Activated CD4-positive, alpha-beta T cell treated with anti-CD3 and anti-CD28 coated beads for 36 hours (primary cell): ENCODE data around the gene ACOXL. TPM values are rescaled to one million over a fixed set of nuclear protein-coding genes. Genes with fewer than 3 reads are reported as not detected.

Source experiments
- ATAC-seq: fragments of 200-7000 bp; cut with Tn5 transposase; one replicate; pipeline ENCODE4 v1.10.0; 2021; ENCODE audit warnings: mild to moderate bottlenecking, moderate library complexity
- CTCF ChIA-PET: fragments of 350-600 bp; sonication (Branson Sonifier 250); formaldehyde crosslinking; loops from one replicate; lab custom pipeline; 2021; ENCODE audit warnings: antibody characterized with exemption; lab: Charles Lee
- POLR2A ChIA-PET: fragments of 350-600 bp; sonication (Branson Sonifier 250); formaldehyde crosslinking; loops from one replicate; lab custom pipeline; 2021; ENCODE audit warnings: antibody characterized with exemption, inconsistent platforms; lab: Charles Lee
- DNase-seq: peaks from one replicate; pipeline ENCODE4 v3.0.0-alpha.2; 2020
- H3K27ac Mint-ChIP-seq: one replicate; pipeline ENCODE4 v1.8.0; 2021; ENCODE audit warnings: mixed read lengths
- H3K27me3 Mint-ChIP-seq: one replicate; pipeline ENCODE4 v1.8.0; 2021; ENCODE audit warnings: mixed read lengths
- H3K36me3 Mint-ChIP-seq: one replicate; pipeline ENCODE4 v1.8.0; 2021; ENCODE audit warnings: low read depth, mixed read lengths
- H3K4me1 Mint-ChIP-seq: one replicate; pipeline ENCODE4 v1.8.0; 2021; ENCODE audit warnings: mixed read lengths
- H3K4me3 Mint-ChIP-seq: one replicate; pipeline ENCODE4 v1.8.0; 2021; ENCODE audit warnings: mild to moderate bottlenecking, moderate library complexity, mixed read lengths
- H3K9me3 Mint-ChIP-seq: one replicate; pipeline ENCODE4 v1.8.0; 2021; ENCODE audit warnings: low read depth, mixed read lengths
- intact Hi-C, 2 experiments: fragments of 100-400 bp; cut with DNase I in 1 of 2; cut with micrococcal nuclease in 1 of 2; formaldehyde crosslinking; loops; one replicate each; pipeline versions ENCODE4 v1.14.2 to v1.15.1; 2022 to 2024; cut with DNase I, micrococcal nuclease
- total RNA-seq, 2 experiments: library from RNA; stranded (reverse); gene quantifications; one replicate each; pipeline ENCODE4 v1.2.3, GENCODE V29; 2021

The ACOXL gene
- total RNA-seq, 2 experiments from 2014 or later: 0.23 TPM; not detected in 1

GRCh38 chr2:111045771-111046444, 313.5 kb downstream of the ACOXL start:
- H3K4me1 Mint-ChIP-seq: peaks cover 44% of the 10 kb centered on the region
- H3K9me3 Mint-ChIP-seq: peaks cover 4% of the 10 kb centered on the region
- POLR2A ChIA-PET: no interaction called here
- no peaks in the 10 kb centered on the region for H3K36me3 Mint-ChIP-seq
- DNase-seq: no peak
- intact Hi-C loops: no loop called here
- no peak overlapping the region for H3K4me3 Mint-ChIP-seq
- ATAC-seq: no peak
- peaks cover 50% of the 10 kb centered on the region for H3K27me3 Mint-ChIP-seq
- CTCF ChIA-PET: interaction anchor here (0.6 kb wide), 1 partner anchor 139 kb away, joined by 4 read pairs; no protein-coding TSS in a partner anchor
- no peak overlapping the region for H3K27ac Mint-ChIP-seq

- CTCF ChIA-PET: interaction anchor here (0.6 kb wide), 1 partner anchor 139 kb away, joined by 4 read pairs; no protein-coding TSS in a partner anchor
Observed at GRCh38 chr2:111046670-111047069, 314.3 kb downstream of the ACOXL start.

DNA sequence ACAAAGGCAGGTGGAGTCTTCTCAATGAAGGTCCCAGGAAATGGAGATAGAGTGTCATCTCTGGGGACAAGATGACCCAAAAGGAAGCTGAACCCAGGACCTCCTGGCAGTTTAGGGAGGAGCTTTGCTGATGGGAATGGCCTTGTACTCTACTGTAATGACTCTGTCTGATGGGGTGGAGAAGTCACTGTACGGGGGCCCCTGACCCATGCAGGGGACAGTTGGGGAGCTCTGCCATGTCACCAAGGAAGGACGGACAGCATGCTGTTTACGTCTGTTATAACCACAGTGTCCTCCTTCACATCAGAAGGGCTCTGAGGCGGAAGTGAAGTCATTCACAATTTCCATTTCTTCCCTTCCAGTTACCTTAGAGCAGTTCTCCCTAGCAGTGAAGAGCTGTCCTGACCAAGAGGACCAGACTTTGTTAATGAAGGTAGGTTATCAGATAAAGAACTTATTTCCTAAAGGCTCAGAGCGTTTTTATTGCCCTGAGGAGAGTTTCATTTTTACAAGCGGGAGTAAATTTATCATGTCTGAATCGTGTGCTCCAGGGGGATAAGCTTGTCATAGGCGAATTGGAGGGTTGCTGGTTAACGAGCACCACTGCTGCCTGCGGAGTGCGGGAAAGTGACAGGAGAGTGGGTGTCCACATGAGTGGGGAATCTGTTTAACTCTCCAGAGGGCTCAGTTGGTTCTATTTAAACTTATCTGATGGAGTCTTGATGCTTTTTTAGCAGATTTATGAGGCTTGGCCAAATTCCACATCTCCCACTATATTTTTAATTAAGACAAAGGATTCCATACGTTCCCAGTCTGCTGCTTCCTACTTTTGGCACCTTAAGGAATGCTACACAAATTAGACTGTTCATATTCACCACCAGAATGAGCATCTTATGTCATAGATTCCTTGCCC, 316.7 kb downstream of the ACOXL start:
- no peak for ATAC-seq
- H3K4me3 Mint-ChIP-seq: no peak overlapping the region
- ChIA-PET CTCF (interaction anchor here (0.7 to 1.2 kb wide), 2 partner anchors 13 to 38 kb away, joined by 3 read pairs; no protein-coding TSS in a partner anchor), POLR2A (interaction anchor here (0.7 to 1.1 kb wide), 2 partner anchors 191 to 304 kb away, joined by 3 to 4 read pairs; no protein-coding TSS in a partner anchor)
- intact Hi-C loops: no loop called here
- H3K27me3 Mint-ChIP-seq: peaks cover 52% of the 10 kb centered on the region
- peaks cover 4% of the 10 kb centered on the region for H3K9me3 Mint-ChIP-seq
- H3K36me3 Mint-ChIP-seq: no peaks in the 10 kb centered on the region
- H3K4me1 Mint-ChIP-seq: peaks cover 37% of the 10 kb centered on the region
- H3K27ac Mint-ChIP-seq: no peak overlapping the region
- DNase-seq: no peak

More at GRCh38 chr2:111046670-111047069, 314.3 kb downstream of the ACOXL start:
- POLR2A ChIA-PET: no interaction called here
- Mint-ChIP-seq H3K36me3 (no peaks in the 10 kb centered on the region), H3K9me3 (peaks cover 4% of the 10 kb centered on the region), H3K4me1 (peaks cover 52% of the 10 kb centered on the region), H3K4me3 (no peak overlapping the region), H3K27me3 (peaks cover 50% of the 10 kb centered on the region), H3K27ac (no peak overlapping the region)
- ATAC-seq: no peak
- intact Hi-C loops: no loop called here
- no peak for DNase-seq

DNA sequence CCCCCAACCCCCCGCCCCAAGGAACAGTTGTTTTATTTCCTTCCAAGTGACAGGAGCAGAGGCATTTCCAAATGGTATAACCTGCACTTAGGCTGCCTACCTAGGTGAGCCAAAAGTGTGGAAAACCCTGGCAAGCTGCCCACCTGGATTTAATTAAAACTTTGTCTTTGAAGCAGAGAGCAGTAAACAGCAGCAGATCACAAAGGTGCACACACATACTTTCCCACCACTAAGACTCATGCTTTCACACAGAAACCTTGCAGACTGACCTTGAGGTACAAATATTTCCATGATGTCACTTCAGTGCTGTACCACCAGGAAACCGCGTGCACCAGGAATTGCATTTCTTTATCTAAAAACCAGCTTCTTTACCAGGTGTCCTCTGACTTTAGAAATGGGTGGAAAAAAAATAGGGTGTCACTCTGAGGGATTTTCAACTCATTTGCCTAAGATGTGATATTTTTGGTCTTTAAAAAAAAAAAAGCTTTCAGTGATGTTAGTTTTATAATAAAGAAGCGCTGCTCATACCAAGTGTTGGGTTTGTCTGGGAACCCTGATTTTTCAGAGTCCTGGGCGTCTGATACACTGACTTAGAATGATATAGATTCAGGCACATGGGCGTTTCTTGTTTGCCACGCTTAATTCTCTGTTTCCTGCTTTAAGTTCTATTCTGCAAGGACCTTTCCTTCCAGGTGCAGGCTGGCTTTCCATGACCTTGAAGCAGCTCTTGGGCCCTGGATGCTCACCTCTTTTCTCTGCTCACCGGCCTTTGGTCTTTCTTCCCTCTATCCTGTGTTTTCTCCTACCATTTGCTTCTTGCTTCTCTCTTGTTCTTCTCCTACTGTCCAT, 317.6 kb downstream of the ACOXL start:
- H3K27me3 Mint-ChIP-seq: peaks cover 52% of the 10 kb centered on the region
- ATAC-seq (peak; percentile 71), DNase-seq (peak; percentile 53)
- no peak overlapping the region for H3K4me3 Mint-ChIP-seq
- no peak overlapping the region for H3K27ac Mint-ChIP-seq
- no peaks in the 10 kb centered on the region for H3K36me3 Mint-ChIP-seq
- ChIA-PET POLR2A (interaction anchor here (0.7 to 1.1 kb wide), 2 partner anchors 192 to 305 kb away, joined by 3 to 4 read pairs; no protein-coding TSS in a partner anchor), CTCF (interaction anchor here (1.2 kb wide), 1 partner anchor 12 kb away, joined by 3 read pairs; no protein-coding TSS in a partner anchor)
- peaks cover 42% of the 10 kb centered on the region for H3K4me1 Mint-ChIP-seq
- H3K9me3 Mint-ChIP-seq: peaks cover 4% of the 10 kb centered on the region
- intact Hi-C loops: loop anchor here in 1 of 2 experiments (2.0 to 5.0 kb wide), 2 partner anchors 41 to 62 kb away; no protein-coding TSS in a partner anchor

DNA sequence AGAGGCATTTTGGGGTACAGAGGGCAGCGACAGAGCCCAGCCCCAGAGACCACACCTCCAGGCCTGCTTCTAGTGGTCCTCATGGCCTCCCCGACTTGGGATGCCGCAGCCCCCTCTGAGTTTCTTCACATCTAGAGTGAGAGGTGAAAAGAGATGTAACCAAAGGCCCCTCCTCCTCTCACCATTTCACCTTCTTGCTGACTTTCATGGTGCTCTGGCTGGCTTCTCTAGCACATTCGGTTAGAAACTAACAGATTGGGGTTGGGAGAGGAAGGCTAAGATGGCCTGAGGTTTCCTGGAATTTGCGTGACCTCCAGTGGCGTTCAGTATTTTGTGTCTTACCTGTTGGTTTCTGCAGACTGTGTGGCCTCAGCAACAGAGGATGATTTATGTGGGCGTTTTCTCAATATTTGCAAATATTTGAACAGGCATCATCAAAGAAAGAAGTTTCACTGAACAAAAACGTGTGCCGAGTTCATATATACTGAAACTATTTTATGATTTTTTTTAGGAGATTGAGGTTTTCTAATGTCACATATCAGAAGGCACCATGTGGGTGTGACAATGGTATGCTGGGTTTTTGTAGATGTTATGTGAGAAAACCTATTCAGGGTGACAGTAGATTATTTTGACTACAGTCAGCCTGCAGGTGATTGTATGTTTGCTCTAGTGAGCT, 318.5 kb downstream of the ACOXL start:
- Mint-ChIP-seq H3K4me3 (no peak overlapping the region), H3K4me1 (peaks cover 49% of the 10 kb centered on the region), H3K36me3 (no peaks in the 10 kb centered on the region), H3K27me3 (peaks cover 53% of the 10 kb centered on the region), H3K27ac (peak overlapping the region; percentile 8), H3K9me3 (peaks cover 4% of the 10 kb centered on the region)
- ChIA-PET CTCF (no interaction called here), POLR2A (no interaction called here)
- intact Hi-C loops: loop anchor here in 1 of 2 experiments (2.0 to 5.0 kb wide), 2 partner anchors 40 to 61 kb away; no protein-coding TSS in a partner anchor
- ATAC-seq (peak; percentile 27), DNase-seq (peak; percentile 24)

GRCh38 chr2:111052621-111053020, 320.2 kb downstream of the ACOXL start:
- Mint-ChIP-seq H3K9me3 (no peaks in the 10 kb centered on the region), H3K4me3 (no peak overlapping the region), H3K4me1 (peaks cover 49% of the 10 kb centered on the region), H3K27ac (no peak overlapping the region), H3K27me3 (peaks cover 39% of the 10 kb centered on the region), H3K36me3 (no peaks in the 10 kb centered on the region)
- ATAC-seq: no peak
- ChIA-PET POLR2A (no interaction called here), CTCF (interaction anchor here (0.7 kb wide), 2 partner anchors 10 to 76 kb away, joined by 3 to 5 read pairs; no protein-coding TSS in a partner anchor)
- intact Hi-C loops: loop anchor here in 1 of 2 experiments (5.0 kb wide), 1 partner anchor 60 kb away; no protein-coding TSS in a partner anchor
- DNase-seq: no peak

GRCh38 chr2:111053266-111053665, 320.9 kb downstream of the ACOXL start:
- no peak overlapping the region for H3K27ac Mint-ChIP-seq
- no peaks in the 10 kb centered on the region for H3K36me3 Mint-ChIP-seq
- intact Hi-C loops: loop anchor here in 1 of 2 experiments (5.0 kb wide), 1 partner anchor 59 kb away; no protein-coding TSS in a partner anchor
- ATAC-seq (no peak), DNase-seq (no peak)
- peaks cover 40% of the 10 kb centered on the region for H3K27me3 Mint-ChIP-seq
- no peaks in the 10 kb centered on the region for H3K9me3 Mint-ChIP-seq
- CTCF ChIA-PET: no interaction called here
- peaks cover 49% of the 10 kb centered on the region for H3K4me1 Mint-ChIP-seq
- POLR2A ChIA-PET: no interaction called here
- no peak overlapping the region for H3K4me3 Mint-ChIP-seq

- Mint-ChIP-seq H3K9me3 (no peaks in the 10 kb centered on the region), H3K36me3 (no peaks in the 10 kb centered on the region), H3K27me3 (peaks cover 38% of the 10 kb centered on the region), H3K4me1 (peaks cover 48% of the 10 kb centered on the region), H3K27ac (no peak overlapping the region), H3K4me3 (no peak overlapping the region)
- POLR2A ChIA-PET: no interaction called here
- no peak for DNase-seq
- no peak for ATAC-seq
- CTCF ChIA-PET: interaction anchor here (0.6 kb wide), 2 partner anchors 35 to 210 kb away, joined by 3 read pairs; no protein-coding TSS in a partner anchor
- intact Hi-C loops: loop anchor here (2.0 to 5.0 kb wide), 2 partner anchors 37 to 58 kb away; no protein-coding TSS in a partner anchor
Observed at GRCh38 chr2:111053825-111054515, 321.6 kb downstream of the ACOXL start.

DNA sequence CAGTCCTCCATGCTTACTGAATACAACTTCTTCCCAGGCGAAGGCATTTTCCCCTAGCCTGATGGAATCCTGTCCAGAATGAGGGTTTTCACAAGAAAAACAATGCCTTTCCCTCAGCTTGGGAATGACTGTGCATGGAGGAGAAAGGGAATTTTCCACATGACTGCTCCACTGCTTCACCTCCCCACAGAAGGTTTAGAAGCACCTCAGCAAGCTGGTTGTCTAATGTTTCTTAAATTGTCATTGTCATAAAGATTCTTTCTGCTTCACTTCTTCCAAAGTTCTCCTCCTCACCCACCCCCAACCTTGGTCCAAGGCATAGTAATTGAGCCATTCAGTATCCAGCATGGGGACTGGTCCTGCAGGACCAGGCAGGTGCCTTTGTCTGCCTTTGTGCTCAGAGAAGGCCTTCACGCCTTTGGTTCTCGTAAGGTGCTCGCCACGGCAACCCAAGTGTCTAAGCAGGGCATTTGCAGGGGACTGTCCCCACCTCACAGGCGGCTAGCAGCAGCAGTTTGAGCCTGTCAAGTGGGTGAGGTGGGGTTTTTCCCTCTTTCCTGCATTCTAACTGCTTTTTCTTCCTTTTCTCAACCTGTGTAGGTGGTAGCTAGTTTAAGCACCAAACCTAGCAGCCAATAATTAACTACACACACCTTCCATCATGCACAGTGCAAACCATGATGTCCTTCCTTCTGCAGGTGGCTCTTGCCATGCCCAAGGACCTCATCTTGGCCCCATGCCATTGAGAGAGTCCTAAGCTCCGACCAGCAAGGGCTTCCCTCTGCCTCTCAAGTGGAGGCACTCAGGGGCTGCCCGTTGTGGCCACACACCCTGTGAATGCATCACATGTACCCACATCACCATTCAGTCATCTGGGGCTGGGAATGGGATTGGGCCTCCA, 322.7 kb downstream of the ACOXL start:
- peaks cover 2% of the 10 kb centered on the region for H3K36me3 Mint-ChIP-seq
- CTCF ChIA-PET: interaction anchor here (1.1 to 3.0 kb wide), 2 partner anchors 12 to 243 kb away, joined by 3 to 9 read pairs; no protein-coding TSS in a partner anchor
- peak; percentile 82 for DNase-seq
- peaks cover 37% of the 10 kb centered on the region for H3K4me1 Mint-ChIP-seq
- ATAC-seq: peak; percentile 94
- H3K27ac Mint-ChIP-seq: no peak overlapping the region
- peaks cover under 1% of the 10 kb centered on the region for H3K9me3 Mint-ChIP-seq
- no peak overlapping the region for H3K4me3 Mint-ChIP-seq
- intact Hi-C loops: loop anchor here (1.0 to 5.0 kb wide), 3 partner anchors 12 to 57 kb away; no protein-coding TSS in a partner anchor
- POLR2A ChIA-PET: no interaction called here
- peaks cover 41% of the 10 kb centered on the region for H3K27me3 Mint-ChIP-seq
